HCT116 (cell line): Measurements from ENCODE around the gene MTHFD1L. TPM values are rescaled to one million over a fixed set of nuclear protein-coding genes. Genes with fewer than 3 reads are reported as not detected.

Experiments
- ATAC-seq: fragments of 200-7000 bp; cut with Tn5 transposase; 2 replicates; pipeline ENCODE4 v1.9.1; 2020; ENCODE audit warnings: mild to moderate bottlenecking, moderate library complexity
- BruUV-seq: library from RNA; stranded (reverse); fragments of 400-500 nt; replicated peaks from 2 replicates; lab custom pipeline; 2021; lab: Mats Ljungman, UMichigan
- CTCF ChIA-PET: fragments of 300-600 bp; sonication (Branson Sonifier 250); formaldehyde crosslinking; loops from one replicate; lab custom pipeline; 2021; ENCODE audit warnings: antibody characterized with exemption; lab: Charles Lee
- POLR2A ChIA-PET: fragments of 300-600, 350-600 bp; sonication (Branson Sonifier 250); formaldehyde crosslinking; loops from one replicate; lab custom pipeline; 2021; ENCODE audit warnings: antibody characterized with exemption; lab: Charles Lee
- RAD21 ChIA-PET, 2 experiments: fragments of 300-600 bp; sonication (Branson Sonifier 250); formaldehyde crosslinking; loops; one replicate each; lab custom pipeline; 2023; ENCODE audit warnings: low total read pairs in 2 of 2; ENCODE audit not compliant: uncharacterized antibody in 2 of 2, unreplicated experiment in 2 of 2, low non-redundant PET in 1 of 2; lab: Charles Lee
- DNase-seq: peaks from one replicate; pipeline ENCODE4 v3.0.0-alpha.2; 2010; ENCODE audit warnings: low read depth, low spot score
- H2AFZ ChIP-seq: fragments of 200-600 bp; shearing (Covaris generic), sonication (generic); 2 replicates; pipeline ENCODE4 v1.6.1; 2017; ENCODE audit warnings: low read depth, mixed run types, mixed read lengths, antibody characterized with exemption, low read length; ENCODE audit not compliant: poor library complexity, severe bottlenecking
- H3K27ac ChIP-seq: 2 replicates; pipeline ENCODE4 v1.5.1; 2012; ENCODE audit warnings: low read depth, low read length
- H3K27me3 ChIP-seq: fragments of 200-600 bp; sonication (generic); 2 replicates; pipeline ENCODE4 v1.6.1; 2016; ENCODE audit warnings: mixed run types, low read length, mixed read lengths; ENCODE audit not compliant: insufficient read depth
- H3K36me3 ChIP-seq, 2 experiments: fragments of 200-500 bp in 1 of 2; fragments of 200-600 bp in 1 of 2; sonication (Bioruptor generic) in 1 of 2; sonication (generic) in 1 of 2; 2 replicates each; pipeline versions ENCODE4 v1.5.1 to v1.6.1; 2014 to 2016; ENCODE audit warnings: low read length in 2 of 2, inconsistent platforms in 1 of 2, mixed read lengths in 1 of 2, mixed run types in 1 of 2; ENCODE audit not compliant: insufficient read depth in 2 of 2, control insufficient read depth in 1 of 2
- H3K4me1 ChIP-seq, 2 experiments: fragments of 200-600 bp in 1 of 2; sonication (generic) in 1 of 2; 2 replicates each; pipeline versions ENCODE4 v1.5.1 to v1.6.1; 2012 to 2017; ENCODE audit warnings: low read length in 2 of 2, inconsistent platforms in 1 of 2, mild to moderate bottlenecking in 1 of 2, mixed read lengths in 1 of 2, mixed run types in 1 of 2, moderate library complexity in 1 of 2; ENCODE audit not compliant: insufficient read depth in 2 of 2, control insufficient read depth in 1 of 2
- H3K4me2 ChIP-seq: fragments of 200-600 bp; sonication (generic); 2 replicates; pipeline ENCODE4 v1.6.1; 2017; ENCODE audit warnings: mixed run types, low read length, mixed read lengths
- H3K4me3 ChIP-seq, 2 experiments: fragments of 200-600 bp in 1 of 2; sonication (generic) in 1 of 2; replicated peaks in 1 of 2; 2 replicates each; pipeline ENCODE4 v1.5.1; 2011 to 2016; ENCODE audit warnings: low read length in 2 of 2, control low read depth in 1 of 2, low read depth in 1 of 2, mild to moderate bottlenecking in 1 of 2, mixed read lengths in 1 of 2, mixed run types in 1 of 2
- H3K79me2 ChIP-seq: fragments of 200-600 bp; sonication (generic); 2 replicates; pipeline ENCODE4 v1.6.1; 2017; ENCODE audit warnings: mild to moderate bottlenecking, mixed run types, low read length, moderate library complexity, mixed read lengths; ENCODE audit not compliant: insufficient read depth
- H3K9ac ChIP-seq: fragments of 200-600 bp; sonication (generic); 2 replicates; pipeline ENCODE4 v1.6.1; 2016; ENCODE audit warnings: low read length, mixed read lengths
- H3K9me2 ChIP-seq: fragments of 200-600 bp; sonication (generic), shearing (Covaris generic); 2 replicates; pipeline ENCODE4 v1.6.1; 2017; ENCODE audit warnings: mixed run types, mild to moderate bottlenecking, moderate library complexity; ENCODE audit not compliant: insufficient read depth
- H3K9me3 ChIP-seq, 2 experiments: fragments of 200-500 bp in 1 of 2; fragments of 200-600 bp in 1 of 2; sonication (Bioruptor generic) in 1 of 2; sonication (generic) in 1 of 2; 2 replicates each; pipeline ENCODE4 v1.6.1; 2014 to 2017; ENCODE audit warnings: low read length in 2 of 2, mixed read lengths in 2 of 2, inconsistent platforms in 1 of 2, low read depth in 1 of 2, mild to moderate bottlenecking in 1 of 2, mixed run types in 1 of 2, moderate library complexity in 1 of 2; ENCODE audit not compliant: control insufficient read depth in 1 of 2, insufficient read depth in 1 of 2
- H4K20me1 ChIP-seq: fragments of 200-600 bp; sonication (generic), shearing (Covaris generic); 2 replicates; pipeline ENCODE4 v1.6.1; 2017; ENCODE audit warnings: mixed run types, mild to moderate bottlenecking, moderate library complexity; ENCODE audit not compliant: insufficient read depth
- CBX3 ChIP-seq: IDR thresholded peaks from 2 replicates; pipeline ENCODE4 v1.6.1; 2012; ENCODE audit warnings: low read depth
- EZH2 ChIP-seq: fragments of 200-600 bp; sonication (generic); IDR thresholded peaks from 2 replicates; pipeline ENCODE4 v1.6.1; 2017; ENCODE audit warnings: antibody characterized with exemption, mixed run types
- EZH2phosphoT487 ChIP-seq: fragments of 200-600 bp; IDR thresholded peaks from 2 replicates; pipeline ENCODE4 v1.6.1; 2018; ENCODE audit warnings: antibody characterized with exemption, borderline replicate concordance
- FOSL1 ChIP-seq: IDR thresholded peaks from 2 replicates; pipeline ENCODE4 v1.6.1; 2012; ENCODE audit warnings: low read depth
- JUND ChIP-seq: IDR thresholded peaks from 2 replicates; pipeline ENCODE4 v1.6.1; 2012
- POLR2A ChIP-seq: IDR thresholded peaks from 2 replicates; pipeline ENCODE4 v1.7.0; 2011; ENCODE audit warnings: borderline replicate concordance; ENCODE audit not compliant: insufficient read depth, insufficient read length; ENCODE audit errors: extremely low read depth
- POLR2AphosphoS5 ChIP-seq: IDR thresholded peaks from 2 replicates; pipeline ENCODE4 v1.6.1; 2011; ENCODE audit warnings: mild to moderate bottlenecking, low read depth, low read length, moderate library complexity
- SIN3A ChIP-seq: IDR thresholded peaks from 2 replicates; pipeline ENCODE4 v1.6.1; 2012; ENCODE audit warnings: low read depth
- YY1 ChIP-seq: IDR thresholded peaks from 2 replicates; pipeline ENCODE4 v1.6.1; 2011; ENCODE audit warnings: low read length, low read depth, moderate library complexity, mild to moderate bottlenecking; ENCODE audit not compliant: insufficient replicate concordance; ENCODE audit errors: extremely low read depth
- ZNF274 ChIP-seq: fragments of 200-500 bp; sonication (Bioruptor generic); IDR thresholded peaks from 2 replicates; pipeline ENCODE4 v1.6.1; 2014; ENCODE audit warnings: mild to moderate bottlenecking, low read depth, low read length, inconsistent platforms
- intact Hi-C: fragments of 100-400 bp; cut with micrococcal nuclease; formaldehyde crosslinking; loops from 2 replicates; pipeline ENCODE4 v1.10.0; 2022
- total RNA-seq: library from RNA; stranded (reverse); gene quantifications from one replicate; pipeline ENCODE4 v1.2.1, GENCODE V29; 2021; ENCODE audit not compliant: unreplicated experiment
- TF ChIP-seq, protein P1 (sequence below): IDR thresholded peaks from 2 replicates; pipeline ENCODE4 v1.6.1; 2011; ENCODE audit warnings: mild to moderate bottlenecking, low read length, moderate library complexity; ENCODE audit not compliant: insufficient replicate concordance; ENCODE audit errors: extremely low read depth
- TF ChIP-seq, protein P2 (sequence below): IDR thresholded peaks from 2 replicates; pipeline ENCODE4 v1.6.1; 2012
- TF ChIP-seq, protein P3 (sequence below), 3 experiments: fragments of 200-600 bp in 1 of 3; sonication (generic) in 1 of 3; IDR thresholded peaks in 2 of 3; conservative IDR thresholded peaks in 1 of 3; 2 replicates each; pipeline ENCODE4 v1.5.1; 2012 to 2017; ENCODE audit warnings: low read depth in 2 of 3, low read length in 2 of 3, antibody characterized with exemption in 1 of 3, borderline replicate concordance in 1 of 3, control low read depth in 1 of 3, mild to moderate bottlenecking in 1 of 3, mixed read lengths in 1 of 3, mixed run types in 1 of 3, moderate library complexity in 1 of 3; ENCODE audit not compliant: insufficient read depth in 1 of 3

The MTHFD1L gene
- total RNA-seq, 1 experiment from 2014 or later, result 127 TPM

DNA sequence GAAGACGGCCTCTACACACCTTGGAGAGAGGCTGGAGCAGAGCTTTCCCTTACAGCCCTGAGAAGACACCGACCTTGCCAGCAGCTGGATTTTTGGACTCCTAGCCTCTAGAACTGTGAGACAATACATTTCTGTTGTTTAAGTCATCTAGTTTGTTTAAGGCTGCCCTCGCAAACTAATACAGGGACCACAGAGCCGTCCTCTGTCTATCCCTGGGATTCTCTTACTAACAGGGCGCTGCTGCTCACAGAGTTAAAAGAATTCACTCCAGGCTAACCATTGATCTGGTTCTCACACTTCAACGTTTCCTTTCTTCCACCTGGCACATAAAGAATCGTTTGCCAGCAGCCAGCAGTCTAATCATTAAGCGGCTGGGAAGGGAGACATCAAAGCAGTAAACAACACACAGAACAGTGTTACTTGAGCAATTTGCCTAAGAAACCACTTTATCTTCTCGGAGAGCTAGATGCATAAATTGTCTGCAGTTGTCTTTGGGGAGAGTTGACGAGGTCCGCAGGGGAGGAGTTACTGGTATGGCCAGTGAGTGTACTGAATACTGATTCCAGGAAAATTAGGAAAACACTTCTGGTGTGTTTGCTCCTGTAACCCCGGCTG, 270.7 kb downstream of the MTHFD1L start:
- no peak for ATAC-seq
- no peak overlapping the region for H2AFZ ChIP-seq
- intact Hi-C loops, result no loop called here
- TF ChIP-seq SIN3A (no peak), FOSL1 (no peak), POLR2A (no peak), EZH2phosphoT487 (no peak), CBX3 (no peak), POLR2AphosphoS5 (no peak), EZH2 (no peak), JUND (no peak), ZNF274 (no peak), YY1 (no peak)
- TF ChIP-seq, protein P1, sequence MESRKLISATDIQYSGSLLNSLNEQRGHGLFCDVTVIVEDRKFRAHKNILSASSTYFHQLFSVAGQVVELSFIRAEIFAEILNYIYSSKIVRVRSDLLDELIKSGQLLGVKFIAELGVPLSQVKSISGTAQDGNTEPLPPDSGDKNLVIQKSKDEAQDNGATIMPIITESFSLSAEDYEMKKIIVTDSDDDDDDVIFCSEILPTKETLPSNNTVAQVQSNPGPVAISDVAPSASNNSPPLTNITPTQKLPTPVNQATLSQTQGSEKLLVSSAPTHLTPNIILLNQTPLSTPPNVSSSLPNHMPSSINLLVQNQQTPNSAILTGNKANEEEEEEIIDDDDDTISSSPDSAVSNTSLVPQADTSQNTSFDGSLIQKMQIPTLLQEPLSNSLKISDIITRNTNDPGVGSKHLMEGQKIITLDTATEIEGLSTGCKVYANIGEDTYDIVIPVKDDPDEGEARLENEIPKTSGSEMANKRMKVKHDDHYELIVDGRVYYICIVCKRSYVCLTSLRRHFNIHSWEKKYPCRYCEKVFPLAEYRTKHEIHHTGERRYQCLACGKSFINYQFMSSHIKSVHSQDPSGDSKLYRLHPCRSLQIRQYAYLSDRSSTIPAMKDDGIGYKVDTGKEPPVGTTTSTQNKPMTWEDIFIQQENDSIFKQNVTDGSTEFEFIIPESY, result no peak
- TF ChIP-seq, protein P2, sequence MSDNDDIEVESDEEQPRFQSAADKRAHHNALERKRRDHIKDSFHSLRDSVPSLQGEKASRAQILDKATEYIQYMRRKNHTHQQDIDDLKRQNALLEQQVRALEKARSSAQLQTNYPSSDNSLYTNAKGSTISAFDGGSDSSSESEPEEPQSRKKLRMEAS, result no peak
- TF ChIP-seq, protein P3, sequence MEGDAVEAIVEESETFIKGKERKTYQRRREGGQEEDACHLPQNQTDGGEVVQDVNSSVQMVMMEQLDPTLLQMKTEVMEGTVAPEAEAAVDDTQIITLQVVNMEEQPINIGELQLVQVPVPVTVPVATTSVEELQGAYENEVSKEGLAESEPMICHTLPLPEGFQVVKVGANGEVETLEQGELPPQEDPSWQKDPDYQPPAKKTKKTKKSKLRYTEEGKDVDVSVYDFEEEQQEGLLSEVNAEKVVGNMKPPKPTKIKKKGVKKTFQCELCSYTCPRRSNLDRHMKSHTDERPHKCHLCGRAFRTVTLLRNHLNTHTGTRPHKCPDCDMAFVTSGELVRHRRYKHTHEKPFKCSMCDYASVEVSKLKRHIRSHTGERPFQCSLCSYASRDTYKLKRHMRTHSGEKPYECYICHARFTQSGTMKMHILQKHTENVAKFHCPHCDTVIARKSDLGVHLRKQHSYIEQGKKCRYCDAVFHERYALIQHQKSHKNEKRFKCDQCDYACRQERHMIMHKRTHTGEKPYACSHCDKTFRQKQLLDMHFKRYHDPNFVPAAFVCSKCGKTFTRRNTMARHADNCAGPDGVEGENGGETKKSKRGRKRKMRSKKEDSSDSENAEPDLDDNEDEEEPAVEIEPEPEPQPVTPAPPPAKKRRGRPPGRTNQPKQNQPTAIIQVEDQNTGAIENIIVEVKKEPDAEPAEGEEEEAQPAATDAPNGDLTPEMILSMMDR (IDR thresholded peaks at IDR 0.05 in 2 of 3, conservative IDR thresholded peaks at IDR 0.05 in 1 of 3; ENCODE audit: borderline replicate concordance in 1 of 3, insufficient read depth in 1 of 3, low read depth in 2 of 3, low read length in 2 of 3), result no peak
- TF ChIP-seq, all 23 proteins: peak for 0
- no peaks in the 10 kb centered on the region for H3K36me3 ChIP-seq
- H3K4me1 ChIP-seq, result peaks cover 0 to 1% of the 10 kb centered on the region in 2 experiments; a peak in 2 of 4 replicates
- no peaks in the 10 kb centered on the region for H3K9me2 ChIP-seq
- ChIA-PET CTCF (no interaction called here), RAD21 (no interaction called here), POLR2A (no interaction called here)
- no peak overlapping the region for H3K9ac ChIP-seq
- no peaks in the 10 kb centered on the region for H3K27me3 ChIP-seq
- H3K79me2 ChIP-seq, result no peaks in the 10 kb centered on the region
- no peak overlapping the region for H3K4me3 ChIP-seq
- peaks cover 0 to 3% of the 10 kb centered on the region in 2 experiments; a peak in 1 of 4 replicates for H3K9me3 ChIP-seq
- BruUV-seq, result no TSS peak
- DNase-seq, result no peak
- no peak overlapping the region for H3K4me2 ChIP-seq
- no peak overlapping the region for H3K27ac ChIP-seq
- H4K20me1 ChIP-seq, result no peaks in the 10 kb centered on the region
